GM21723 (cell line): ENCODE results near the gene ZNF385A.
A peak's percentile ranks its signal among the peaks of the same experiment; 100 is the strongest.

ENCODE experiments used
- ATAC-seq: cut with Tn5 transposase; IDR thresholded peaks from one replicate; pipeline ENCODE4 v1.9.1; 2021; ENCODE audit warnings: mild to moderate bottlenecking, moderate library complexity; ENCODE audit not compliant: unreplicated experiment

Gene ZNF385A

GRCh38 chr12:54416687-54417603 lies 32.4 kb upstream of the ZNF385A start:
- no peak for ATAC-seq

- ATAC-seq, result no peak
These were observed 30.8 kb upstream of the ZNF385A start for GRCh38 chr12:54415221-54415929.

GRCh38 chr12:54413284-54414190 lies 29.0 kb upstream of the ZNF385A start:
- peak; percentile 62 for ATAC-seq

GRCh38 chr12:54412786-54413185 lies 28.3 kb upstream of the ZNF385A start:
- peak; percentile 46 for ATAC-seq

GRCh38 chr12:54412348-54412747 lies 27.8 kb upstream of the ZNF385A start:
- no peak for ATAC-seq

GRCh38 chr12:54411391-54412241 lies 27.1 kb upstream of the ZNF385A start:
- ATAC-seq, result no peak

- ATAC-seq, result no peak
These were observed 24.7 kb upstream of the ZNF385A start for GRCh38 chr12:54409267-54409666.

GRCh38 chr12:54407183-54407905 lies 22.8 kb upstream of the ZNF385A start:
- no peak for ATAC-seq

- ATAC-seq, result no peak
These were observed 21.0 kb upstream of the ZNF385A start for GRCh38 chr12:54405573-54405972.

- ATAC-seq, result no peak
These were observed 20.6 kb upstream of the ZNF385A start for GRCh38 chr12:54405106-54405505.

GRCh38 chr12:54404061-54405004 lies 19.8 kb upstream of the ZNF385A start:
- ATAC-seq, result no peak

- no peak for ATAC-seq
These were observed 16.6 kb upstream of the ZNF385A start for GRCh38 chr12:54401119-54401518.

- peak; percentile 87 for ATAC-seq
These were observed 14.7 kb upstream of the ZNF385A start for GRCh38 chr12:54398995-54399793.

- no peak for ATAC-seq
These were observed 13.7 kb upstream of the ZNF385A start for GRCh38 chr12:54398218-54398617.

- ATAC-seq, result no peak
These were observed 12.6 kb upstream of the ZNF385A start for GRCh38 chr12:54397157-54397556.

- ATAC-seq, result no peak
These were observed 11.0 kb upstream of the ZNF385A start for GRCh38 chr12:54395545-54395944.

GRCh38 chr12:54394986-54395385 lies 10.5 kb upstream of the ZNF385A start:
- no peak for ATAC-seq
